Measurements from ENCODE around the gene UMODL1. TPM values are rescaled to one million over a fixed set of nuclear protein-coding genes. Genes with fewer than 3 reads are reported as not detected.

The UMODL1 gene
- polyA plus RNA-seq (2013, experiment 1 of 4): not detected
- polyA plus RNA-seq (2013, experiment 2 of 4): not detected
- not detected for polyA plus RNA-seq (2013, experiment 3 of 4)
- not detected for polyA plus RNA-seq (2013, experiment 4 of 4)

- H3K27me3 ChIP-seq (ENCODE audit: control insufficient read depth, insufficient read depth, low read length, poor library complexity, severe bottlenecking): no peaks in the 10 kb centered on the region
- peaks cover 6% of the 10 kb centered on the region for H3K4me1 ChIP-seq (ENCODE audit: control insufficient read depth, insufficient read depth, low read length)
- no peak within 1 kb of the TSS for H3K4me3 ChIP-seq (ENCODE audit: insufficient read depth, low read depth, low read length)
- no peaks in the 10 kb centered on the region for H3K9me3 ChIP-seq (ENCODE audit: control insufficient read depth, low read length)
- no peaks in the 10 kb centered on the region for H3K36me3 ChIP-seq (ENCODE audit: control insufficient read depth, insufficient read depth, low read length)
- WGBS, 2 experiments: 93% methylated on average over 13 of the region's 13 CpGs
- no peak within 1 kb of the TSS for H3K27ac ChIP-seq (ENCODE audit: insufficient read depth, low read depth, low read length, poor library complexity, severe bottlenecking)
Observed at GRCh38 chr21:42071146-42071737, at the start of gene UMODL1. TSS of gene UMODL1 (plus strand) at chr21:42071317. CDS start at chr21:42071317, 0 bp downstream.

DNA sequence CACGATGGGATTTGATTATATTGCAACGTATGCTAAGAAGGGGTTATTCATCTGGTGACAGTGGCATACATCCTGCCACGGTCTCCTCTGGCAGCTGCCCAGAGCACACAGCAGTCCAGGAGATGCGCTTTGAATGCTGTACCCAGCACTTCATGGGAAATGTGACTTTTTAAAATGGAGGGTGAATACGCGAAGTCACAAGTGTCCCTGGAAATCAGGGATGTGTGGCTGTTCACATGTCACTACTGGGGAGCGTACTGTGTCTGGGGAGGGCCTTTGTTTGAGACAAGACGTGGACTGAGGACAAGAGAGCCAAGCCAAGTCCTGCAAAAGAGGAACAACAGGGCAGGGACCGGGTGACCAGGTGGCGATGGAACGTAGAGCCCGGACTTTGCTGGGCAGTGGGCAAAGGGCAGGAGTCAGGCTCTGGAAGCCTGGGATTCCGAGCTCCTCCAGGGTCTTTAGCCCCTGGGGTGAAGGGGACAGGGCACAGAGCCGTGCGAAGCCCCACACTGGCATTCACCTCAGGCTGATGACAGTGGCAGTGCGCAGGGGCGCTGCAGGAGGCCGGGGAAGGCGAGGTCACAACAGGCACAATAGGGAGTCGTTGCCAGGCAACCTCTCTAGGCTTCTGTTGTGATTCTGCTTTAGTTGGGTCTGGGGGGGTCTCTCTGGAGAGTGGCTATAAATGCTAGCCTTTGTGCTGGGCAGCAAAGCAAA lies 49.6 kb upstream of the UMODL1 start:
- Histone ChIP-seq H3K9me3 (ENCODE audit: control insufficient read depth, low read length) (no peaks in the 10 kb centered on the region), H3K4me1 (ENCODE audit: control insufficient read depth, insufficient read depth, low read length) (peaks cover 18% of the 10 kb centered on the region), H3K27me3 (ENCODE audit: control insufficient read depth, insufficient read depth, low read length, poor library complexity, severe bottlenecking) (no peaks in the 10 kb centered on the region), H3K4me3 (ENCODE audit: insufficient read depth, low read depth, low read length) (no peak overlapping the region), H3K27ac (ENCODE audit: insufficient read depth, low read depth, low read length, poor library complexity, severe bottlenecking) (peak overlapping the region; percentile 83), H3K36me3 (ENCODE audit: control insufficient read depth, insufficient read depth, low read length) (no peaks in the 10 kb centered on the region)
- 44 to 47% methylated on average over 20 of the region's 20 CpGs for WGBS, 2 experiments

GRCh38 chr21:42022091-42022430 lies 49.1 kb upstream of the UMODL1 start:
- Histone ChIP-seq H3K27ac (ENCODE audit: insufficient read depth, low read depth, low read length, poor library complexity, severe bottlenecking) (peak overlapping the region; percentile 83), H3K27me3 (ENCODE audit: control insufficient read depth, insufficient read depth, low read length, poor library complexity, severe bottlenecking) (no peaks in the 10 kb centered on the region), H3K36me3 (ENCODE audit: control insufficient read depth, insufficient read depth, low read length) (no peaks in the 10 kb centered on the region), H3K4me3 (ENCODE audit: insufficient read depth, low read depth, low read length) (no peak overlapping the region), H3K4me1 (ENCODE audit: control insufficient read depth, insufficient read depth, low read length) (peaks cover 18% of the 10 kb centered on the region), H3K9me3 (ENCODE audit: control insufficient read depth, low read length) (no peaks in the 10 kb centered on the region)
- WGBS, 2 experiments: 17 to 26% methylated on average over 12 of the region's 12 CpGs

DNA sequence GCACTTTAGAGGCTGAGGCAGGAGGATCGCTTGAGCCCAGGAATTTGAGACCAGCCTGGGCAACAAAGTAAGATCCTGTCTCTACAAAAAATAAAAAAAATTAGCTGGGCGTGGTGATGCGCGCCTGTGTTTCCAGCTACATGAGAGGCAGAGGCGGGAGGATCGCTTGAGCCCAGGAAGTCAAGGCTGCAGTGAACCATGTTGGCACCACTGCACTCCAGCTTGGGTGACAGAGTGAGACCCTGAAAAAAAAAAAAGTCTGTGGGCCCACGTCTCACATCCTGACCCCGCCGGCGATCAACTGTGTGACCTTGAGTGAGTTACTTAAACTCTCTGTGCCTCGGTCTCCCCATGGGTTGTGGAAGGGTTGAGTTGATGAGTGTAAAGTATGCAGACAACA lies 48.2 kb upstream of the UMODL1 start:
- Histone ChIP-seq H3K36me3 (ENCODE audit: control insufficient read depth, insufficient read depth, low read length) (no peaks in the 10 kb centered on the region), H3K27me3 (ENCODE audit: control insufficient read depth, insufficient read depth, low read length, poor library complexity, severe bottlenecking) (no peaks in the 10 kb centered on the region), H3K4me1 (ENCODE audit: control insufficient read depth, insufficient read depth, low read length) (peaks cover 18% of the 10 kb centered on the region), H3K9me3 (ENCODE audit: control insufficient read depth, low read length) (no peaks in the 10 kb centered on the region), H3K4me3 (ENCODE audit: insufficient read depth, low read depth, low read length) (no peak overlapping the region), H3K27ac (ENCODE audit: insufficient read depth, low read depth, low read length, poor library complexity, severe bottlenecking) (no peak overlapping the region)
- 94 to 96% methylated on average over 11 of the region's 11 CpGs for WGBS, 2 experiments

DNA sequence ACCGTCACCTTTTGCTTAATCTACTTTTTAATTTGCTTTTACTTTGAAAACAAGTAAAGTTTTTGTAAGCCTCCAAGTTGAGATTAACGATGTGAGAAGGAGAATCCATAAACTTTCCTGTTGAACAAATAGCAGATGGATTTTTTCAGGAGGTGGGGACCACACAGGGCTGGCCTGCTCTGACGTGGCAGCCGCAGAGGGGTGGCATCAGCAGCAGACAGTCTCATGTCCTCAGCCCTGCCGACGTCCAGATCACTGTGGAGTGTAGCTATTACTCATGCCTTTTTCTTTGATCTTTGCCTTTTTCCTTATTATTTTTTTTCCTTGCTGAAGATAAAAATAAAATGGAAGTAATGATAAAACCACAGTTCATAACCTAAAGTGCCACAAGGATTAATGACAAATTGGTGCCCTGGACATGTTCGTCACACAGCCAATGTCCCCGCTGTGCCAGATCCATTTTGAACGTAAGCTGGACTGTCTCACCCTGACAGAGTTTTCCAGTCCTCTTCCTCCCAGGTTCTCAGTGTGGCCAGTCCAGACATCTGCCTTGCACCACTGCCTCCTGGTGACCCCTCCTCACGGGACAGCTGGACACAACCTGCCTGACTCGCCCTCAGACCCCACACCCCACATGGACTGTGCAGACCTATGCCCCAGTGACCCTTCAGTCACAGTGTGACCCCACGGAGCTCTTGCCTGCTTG lies 45.6 kb upstream of the UMODL1 start:
- Histone ChIP-seq H3K36me3 (ENCODE audit: control insufficient read depth, insufficient read depth, low read length) (no peaks in the 10 kb centered on the region), H3K4me3 (ENCODE audit: insufficient read depth, low read depth, low read length) (no peak overlapping the region), H3K9me3 (ENCODE audit: control insufficient read depth, low read length) (no peaks in the 10 kb centered on the region), H3K4me1 (ENCODE audit: control insufficient read depth, insufficient read depth, low read length) (peaks cover 18% of the 10 kb centered on the region), H3K27ac (ENCODE audit: insufficient read depth, low read depth, low read length, poor library complexity, severe bottlenecking) (no peak overlapping the region), H3K27me3 (ENCODE audit: control insufficient read depth, insufficient read depth, low read length, poor library complexity, severe bottlenecking) (no peaks in the 10 kb centered on the region)
- WGBS, 2 experiments: 93 to 94% methylated on average over 12 of the region's 12 CpGs

- 88 to 90% methylated on average over 9 of the region's 9 CpGs for WGBS, 2 experiments
- Histone ChIP-seq H3K4me3 (ENCODE audit: insufficient read depth, low read depth, low read length) (no peak overlapping the region), H3K27ac (ENCODE audit: insufficient read depth, low read depth, low read length, poor library complexity, severe bottlenecking) (no peak overlapping the region), H3K27me3 (ENCODE audit: control insufficient read depth, insufficient read depth, low read length, poor library complexity, severe bottlenecking) (no peaks in the 10 kb centered on the region), H3K4me1 (ENCODE audit: control insufficient read depth, insufficient read depth, low read length) (peaks cover 18% of the 10 kb centered on the region), H3K36me3 (ENCODE audit: control insufficient read depth, insufficient read depth, low read length) (no peaks in the 10 kb centered on the region), H3K9me3 (ENCODE audit: control insufficient read depth, low read length) (no peaks in the 10 kb centered on the region)
Observed at GRCh38 chr21:42026082-42026435, 45.1 kb upstream of the UMODL1 start.

- H3K4me1 ChIP-seq (ENCODE audit: control insufficient read depth, insufficient read depth, low read length): peaks cover 9% of the 10 kb centered on the region
- 91 to 95% methylated on average over 6 of the region's 6 CpGs for WGBS, 2 experiments
- H3K36me3 ChIP-seq (ENCODE audit: control insufficient read depth, insufficient read depth, low read length): no peaks in the 10 kb centered on the region
- H3K27ac ChIP-seq (ENCODE audit: insufficient read depth, low read depth, low read length, poor library complexity, severe bottlenecking): no peak overlapping the region
- H3K4me3 ChIP-seq (ENCODE audit: insufficient read depth, low read depth, low read length): no peak overlapping the region
- no peaks in the 10 kb centered on the region for H3K27me3 ChIP-seq (ENCODE audit: control insufficient read depth, insufficient read depth, low read length, poor library complexity, severe bottlenecking)
- H3K9me3 ChIP-seq (ENCODE audit: control insufficient read depth, low read length): no peaks in the 10 kb centered on the region
Observed at GRCh38 chr21:42027085-42027821, 43.9 kb upstream of the UMODL1 start.

- Histone ChIP-seq H3K27me3 (ENCODE audit: control insufficient read depth, insufficient read depth, low read length, poor library complexity, severe bottlenecking) (no peaks in the 10 kb centered on the region), H3K36me3 (ENCODE audit: control insufficient read depth, insufficient read depth, low read length) (no peaks in the 10 kb centered on the region), H3K9me3 (ENCODE audit: control insufficient read depth, low read length) (no peaks in the 10 kb centered on the region), H3K27ac (ENCODE audit: insufficient read depth, low read depth, low read length, poor library complexity, severe bottlenecking) (no peak overlapping the region), H3K4me1 (ENCODE audit: control insufficient read depth, insufficient read depth, low read length) (peaks cover 4% of the 10 kb centered on the region), H3K4me3 (ENCODE audit: insufficient read depth, low read depth, low read length) (no peak overlapping the region)
- WGBS, 2 experiments: 92 to 93% methylated on average over 25 to 26 of the region's 26 CpGs
Observed at GRCh38 chr21:42027822-42028765, 43.0 kb upstream of the UMODL1 start.

DNA sequence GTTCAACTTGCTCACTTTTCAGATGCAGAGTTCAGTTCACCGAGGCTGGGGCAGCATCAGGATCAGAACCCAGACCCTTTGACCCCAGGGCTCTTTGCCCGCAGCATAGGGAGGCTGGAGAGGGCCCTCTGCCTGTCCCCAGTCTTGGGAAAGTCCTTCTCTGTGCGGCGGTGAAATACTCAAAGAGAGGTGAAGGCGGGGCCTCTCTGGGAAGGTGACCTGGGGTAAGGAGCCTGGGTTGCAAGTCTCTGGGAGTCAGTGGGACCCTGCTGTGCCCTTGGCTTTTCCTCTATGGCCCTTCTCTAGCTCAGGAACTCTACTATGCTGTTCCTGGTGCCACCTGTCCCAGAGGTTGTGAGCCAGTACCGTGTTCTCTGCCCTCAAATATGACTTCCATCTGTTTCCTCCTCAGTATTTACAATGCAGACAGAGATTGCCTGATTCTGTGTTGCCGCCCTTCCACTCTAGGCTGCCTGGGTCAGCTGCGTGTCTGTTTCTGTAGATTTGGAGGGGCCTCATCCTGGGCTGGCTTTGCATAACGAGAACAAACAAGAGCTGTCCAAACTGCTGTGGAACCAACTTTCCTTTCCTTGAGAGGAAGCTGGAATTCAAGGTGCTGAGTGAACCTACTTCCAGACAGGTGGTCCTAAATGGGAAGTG lies 42.2 kb upstream of the UMODL1 start:
- H3K9me3 ChIP-seq (ENCODE audit: control insufficient read depth, low read length): no peaks in the 10 kb centered on the region
- WGBS, 2 experiments: 88 to 90% methylated on average over 9 of the region's 9 CpGs
- H3K4me1 ChIP-seq (ENCODE audit: control insufficient read depth, insufficient read depth, low read length): peaks cover 4% of the 10 kb centered on the region
- no peak overlapping the region for H3K27ac ChIP-seq (ENCODE audit: insufficient read depth, low read depth, low read length, poor library complexity, severe bottlenecking)
- H3K4me3 ChIP-seq (ENCODE audit: insufficient read depth, low read depth, low read length): no peak overlapping the region
- no peaks in the 10 kb centered on the region for H3K36me3 ChIP-seq (ENCODE audit: control insufficient read depth, insufficient read depth, low read length)
- no peaks in the 10 kb centered on the region for H3K27me3 ChIP-seq (ENCODE audit: control insufficient read depth, insufficient read depth, low read length, poor library complexity, severe bottlenecking)
